ENCODE data around the gene DEPP1.

The DEPP1 gene

DNA sequence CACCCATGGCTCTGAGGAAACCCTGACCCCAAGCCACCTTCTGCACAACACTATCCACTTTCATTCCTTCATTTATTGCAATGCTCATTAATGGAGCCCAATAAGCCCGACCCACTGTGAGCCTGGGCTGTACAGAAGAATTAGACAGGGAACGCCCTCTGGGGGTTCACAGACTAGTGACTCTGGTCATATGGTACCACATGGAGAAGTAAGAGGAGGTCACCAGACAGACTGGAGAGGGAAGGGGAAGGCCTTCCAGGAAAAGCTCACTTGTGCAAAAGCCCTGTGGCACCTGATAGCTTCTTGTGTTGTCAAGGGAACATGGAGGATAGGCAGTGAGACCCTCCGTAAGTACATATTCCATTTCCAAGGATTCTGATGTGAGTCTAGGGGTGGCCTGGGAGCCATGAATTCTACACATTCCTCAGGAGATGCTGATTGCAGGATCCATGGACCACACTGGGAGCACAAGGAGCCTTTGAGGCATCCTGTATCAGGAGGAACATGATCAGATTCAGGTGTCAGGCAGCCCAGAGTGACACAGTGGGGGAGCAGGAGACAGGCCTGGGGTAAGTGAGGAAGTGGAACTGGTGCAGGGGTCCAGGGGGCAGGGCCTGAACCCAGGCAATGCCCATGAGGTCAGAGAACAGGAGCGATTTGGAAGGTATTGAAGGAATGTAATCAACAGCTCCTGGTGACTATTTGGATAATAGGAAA, 47.5 kb downstream of the DEPP1 start:
- no peak for DNase-seq

DNA sequence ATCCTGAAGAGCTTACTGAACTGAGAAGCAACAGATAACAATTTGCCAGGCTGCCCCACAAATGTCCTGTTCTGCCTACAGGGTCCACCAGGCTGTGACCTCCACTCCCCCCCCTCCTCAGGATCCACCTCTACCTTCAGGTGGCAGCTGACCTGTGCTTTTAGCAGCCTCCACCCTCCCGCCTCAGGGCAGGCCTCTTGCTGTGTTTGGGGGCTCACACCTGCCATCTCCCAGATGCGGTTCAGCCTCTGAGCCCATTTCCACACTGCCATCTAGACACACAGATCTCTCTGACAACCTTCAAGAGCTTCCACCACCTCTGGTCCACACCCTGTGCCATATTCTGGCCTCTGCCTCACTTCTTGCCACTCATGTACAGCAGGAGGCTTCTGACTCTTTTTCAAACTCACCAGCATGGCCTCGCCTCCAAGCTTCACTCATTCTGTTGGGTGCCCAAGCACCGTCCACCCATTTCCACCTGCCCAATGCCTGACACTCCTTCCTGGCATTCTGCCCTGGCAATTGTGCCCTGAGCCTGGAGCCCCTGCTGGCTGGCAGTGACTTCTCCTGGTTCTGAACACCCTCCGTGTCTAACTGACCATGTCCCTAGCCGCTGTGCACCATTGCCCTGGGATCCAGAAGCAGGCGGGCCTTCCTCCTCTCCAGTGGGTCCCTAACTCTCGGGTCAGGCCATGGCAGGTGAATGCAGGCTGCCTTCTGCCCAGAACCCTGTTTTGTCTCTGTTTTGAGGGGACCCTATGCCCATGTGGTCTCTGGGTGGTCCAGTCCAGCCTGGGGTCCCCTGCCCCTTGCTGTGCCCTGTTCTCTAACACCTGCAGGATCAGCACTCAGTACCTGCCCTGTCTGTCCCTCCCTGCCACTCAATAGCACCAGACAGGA, 49.0 kb downstream of the DEPP1 start:
- no peak for DNase-seq

DNA sequence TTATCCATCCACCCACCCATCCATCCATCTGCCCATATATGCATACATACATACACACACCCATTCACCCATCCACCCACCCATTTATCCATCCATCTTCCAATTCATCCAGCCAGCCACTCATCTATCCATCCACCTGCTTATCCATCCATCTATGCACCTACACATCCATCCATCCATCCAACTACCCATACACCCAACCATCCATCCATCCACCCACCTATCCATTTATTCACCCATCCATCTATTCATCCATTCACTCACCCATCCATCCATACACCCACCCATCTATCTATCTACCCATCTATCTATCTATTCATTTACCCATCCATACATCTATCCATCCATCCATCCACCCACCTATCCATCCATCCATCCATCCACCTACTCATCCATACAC, 50.1 kb downstream of the DEPP1 start:
- DNase-seq = no peak

DNA sequence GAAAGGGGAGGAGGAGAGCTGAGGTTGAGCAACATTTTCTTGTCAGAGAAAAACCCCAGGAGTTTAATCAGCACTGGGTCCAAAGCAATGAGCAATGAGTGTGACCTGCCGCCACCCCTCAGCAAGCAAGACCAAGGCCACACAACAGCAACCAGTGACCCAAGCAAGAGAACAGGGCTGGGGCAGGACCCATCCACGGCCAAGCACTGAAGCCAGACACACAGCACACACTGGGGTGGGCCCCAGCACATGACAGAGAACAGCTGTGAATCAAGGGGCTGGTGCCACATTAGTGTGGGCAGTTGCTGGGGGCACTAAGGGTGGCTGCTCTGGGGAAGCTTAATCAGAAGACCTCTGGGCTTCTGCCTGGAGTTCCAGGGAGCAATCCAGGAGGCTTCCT, 51.3 kb downstream of the DEPP1 start:
- no peak for DNase-seq

GRCh38 chr10:44926751-44927351, 51.8 kb downstream of the DEPP1 start:
- DNase-seq = no peak
